ENCODE measurements around the gene PIK3CA.

DNA sequence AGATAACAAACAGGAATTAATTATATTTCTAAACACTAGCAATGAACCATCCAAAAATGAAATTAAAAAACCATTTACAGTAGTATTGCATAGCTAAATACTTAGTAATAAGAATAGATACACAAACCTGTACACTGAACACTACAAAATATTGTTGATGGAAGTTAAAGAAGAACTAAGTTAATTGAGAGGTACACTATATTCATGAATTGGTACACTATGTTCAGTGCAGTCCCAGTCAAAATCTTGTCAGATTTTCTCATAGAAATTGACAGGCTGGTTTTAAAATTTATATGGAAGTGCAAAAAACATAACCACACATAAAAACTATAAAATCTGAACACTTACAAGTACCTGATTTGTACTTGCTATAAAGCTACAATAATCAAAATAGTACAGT lies 24.4 kb downstream of the PIK3CA start:
- no peak for TF ChIP-seq SP1 (IDR thresholded peaks at IDR 0.05)
- no peak for TF ChIP-seq BHLHE40 (IDR thresholded peaks at IDR 0.05; ENCODE audit: borderline replicate concordance)
- TF ChIP-seq, protein P1, sequence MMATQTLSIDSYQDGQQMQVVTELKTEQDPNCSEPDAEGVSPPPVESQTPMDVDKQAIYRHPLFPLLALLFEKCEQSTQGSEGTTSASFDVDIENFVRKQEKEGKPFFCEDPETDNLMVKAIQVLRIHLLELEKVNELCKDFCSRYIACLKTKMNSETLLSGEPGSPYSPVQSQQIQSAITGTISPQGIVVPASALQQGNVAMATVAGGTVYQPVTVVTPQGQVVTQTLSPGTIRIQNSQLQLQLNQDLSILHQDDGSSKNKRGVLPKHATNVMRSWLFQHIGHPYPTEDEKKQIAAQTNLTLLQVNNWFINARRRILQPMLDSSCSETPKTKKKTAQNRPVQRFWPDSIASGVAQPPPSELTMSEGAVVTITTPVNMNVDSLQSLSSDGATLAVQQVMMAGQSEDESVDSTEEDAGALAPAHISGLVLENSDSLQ (IDR thresholded peaks at IDR 0.05) = no peak
- no peak for TF ChIP-seq ARNT (IDR thresholded peaks at IDR 0.05)
- no peak for TF ChIP-seq LEF1 (IDR thresholded peaks at IDR 0.05; ENCODE audit: borderline replicate concordance)
- no peak for TF ChIP-seq L3MBTL2 (conservative IDR thresholded peaks at IDR 0.05)
- TF ChIP-seq SUZ12 (IDR thresholded peaks at IDR 0.05) = no peak
- TF ChIP-seq TARDBP (IDR thresholded peaks at IDR 0.05) = no peak
- no peak for TF ChIP-seq NFRKB (IDR thresholded peaks at IDR 0.05)
- no peak for TF ChIP-seq CTBP1 (IDR thresholded peaks at IDR 0.05; ENCODE audit: borderline replicate concordance)
- TF ChIP-seq FOXM1 (IDR thresholded peaks at IDR 0.05; ENCODE audit: borderline replicate concordance) = no peak
- TF ChIP-seq HDGF (IDR thresholded peaks at IDR 0.05; ENCODE audit: borderline replicate concordance) = no peak
- TF ChIP-seq ZNF384 (IDR thresholded peaks at IDR 0.05) = no peak
- TF ChIP-seq FOXA1 (IDR thresholded peaks at IDR 0.05) = no peak

Measured in HEK293T (cell line).